HG02759 (cell line): ENCODE measurements around the gene AMBRA1.

Experiments used
- ATAC-seq: cut with Tn5 transposase; IDR thresholded peaks from one replicate; pipeline ENCODE4 v1.9.1; 2021; ENCODE audit warnings: mild to moderate bottlenecking, moderate library complexity; ENCODE audit not compliant: unreplicated experiment

Gene AMBRA1

GRCh38 chr11:46450846-46451477 is 142.9 kb downstream of the AMBRA1 start:
- no peak for ATAC-seq

DNA sequence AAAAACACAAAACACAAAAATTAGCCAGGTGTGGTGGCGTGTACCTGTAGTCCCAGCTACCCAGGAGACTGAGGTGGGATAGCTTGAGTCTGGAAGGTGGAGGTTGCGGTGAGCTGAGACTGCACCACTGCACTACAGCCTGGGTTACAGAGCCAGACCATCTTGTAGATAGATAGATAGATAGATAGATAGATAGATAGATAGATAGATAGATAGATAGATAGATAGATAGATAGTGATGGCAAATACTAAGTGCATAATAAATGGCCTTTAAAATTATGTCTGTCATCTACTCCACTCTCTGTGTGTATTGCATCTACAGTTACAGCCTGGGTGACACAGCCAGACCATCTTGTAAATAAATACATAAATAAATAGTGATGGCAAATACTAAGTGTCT is 146.3 kb downstream of the AMBRA1 start:
- ATAC-seq, result no peak

DNA sequence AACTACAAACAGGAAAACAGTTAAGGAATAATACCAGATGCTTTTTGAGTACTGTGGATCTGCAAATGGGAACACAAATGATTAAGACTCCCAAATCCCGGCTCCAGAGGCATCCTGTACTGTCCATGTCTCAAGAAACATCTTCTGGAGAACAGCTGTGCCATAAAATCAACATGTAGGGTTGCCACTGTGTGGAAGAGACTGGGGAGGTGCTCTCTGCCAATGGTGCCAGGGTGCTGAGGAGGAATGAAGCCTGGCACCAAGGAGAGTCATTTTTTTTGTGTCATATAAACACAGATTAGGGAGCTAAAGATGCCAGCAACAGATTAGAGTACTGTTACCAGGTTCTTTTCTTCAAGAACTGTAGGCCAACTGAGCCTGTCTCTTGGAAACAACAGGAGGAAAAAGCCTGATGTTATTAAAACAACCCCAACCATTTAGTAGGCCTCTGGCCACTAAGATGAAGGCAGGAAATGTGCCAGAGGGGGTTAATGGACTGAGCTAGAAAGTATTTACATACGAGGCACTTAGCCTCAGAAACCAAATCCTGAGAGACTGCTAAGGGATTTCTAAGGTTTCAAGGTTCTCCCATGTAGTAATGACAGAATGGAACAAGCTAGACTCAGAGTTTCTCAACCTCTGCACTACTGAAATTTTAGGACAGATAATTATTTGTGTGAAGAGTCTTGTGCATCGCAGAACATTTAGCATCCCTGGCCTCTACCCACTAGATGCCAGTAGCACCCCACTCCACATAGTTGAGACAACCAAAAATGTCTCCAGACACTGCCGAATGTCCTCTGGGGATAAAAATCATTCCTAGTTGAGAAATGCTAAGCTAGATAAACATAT is 147.7 kb downstream of the AMBRA1 start:
- ATAC-seq, result no peak

GRCh38 chr11:46445192-46445919 is 148.5 kb downstream of the AMBRA1 start:
- ATAC-seq, result no peak

DNA sequence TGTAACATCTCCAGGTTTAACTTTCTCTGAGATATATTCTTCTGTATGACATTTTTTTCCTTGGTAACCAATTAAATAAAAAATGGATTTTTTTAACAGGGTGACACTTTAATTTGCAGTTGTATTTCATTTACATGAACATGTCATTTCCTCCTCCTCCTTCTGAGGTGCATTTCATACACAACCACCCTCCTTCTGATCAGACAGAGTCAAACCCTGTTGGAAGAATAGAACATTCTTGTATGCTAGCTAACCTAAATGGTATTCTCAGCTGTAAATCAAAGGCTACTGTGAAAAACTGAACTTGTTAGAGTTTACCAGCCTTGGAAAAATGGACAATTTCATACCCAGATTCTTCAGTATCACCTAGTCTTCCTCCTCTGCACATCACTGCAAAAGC is 149.5 kb downstream of the AMBRA1 start:
- ATAC-seq, result no peak

DNA sequence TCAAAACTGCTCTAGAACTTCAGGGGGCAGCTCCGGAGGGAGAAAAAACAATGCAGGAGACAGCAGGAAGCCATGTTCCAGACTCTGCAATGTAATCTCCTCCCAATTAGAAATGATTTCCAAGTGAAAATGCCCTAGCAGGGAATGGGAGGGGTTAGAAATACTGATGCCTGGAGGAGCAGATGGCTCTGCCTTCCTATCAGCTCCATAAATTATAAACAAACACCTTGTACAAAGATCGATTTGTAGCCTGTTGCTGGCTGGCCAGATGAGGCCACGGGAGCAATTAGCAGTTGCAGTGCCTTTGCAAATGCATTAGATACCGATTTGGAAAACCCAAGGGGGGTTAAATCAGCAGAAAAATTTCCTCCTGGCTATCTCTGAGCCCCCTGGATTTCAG is 155.6 kb downstream of the AMBRA1 start:
- ATAC-seq, result no peak

DNA sequence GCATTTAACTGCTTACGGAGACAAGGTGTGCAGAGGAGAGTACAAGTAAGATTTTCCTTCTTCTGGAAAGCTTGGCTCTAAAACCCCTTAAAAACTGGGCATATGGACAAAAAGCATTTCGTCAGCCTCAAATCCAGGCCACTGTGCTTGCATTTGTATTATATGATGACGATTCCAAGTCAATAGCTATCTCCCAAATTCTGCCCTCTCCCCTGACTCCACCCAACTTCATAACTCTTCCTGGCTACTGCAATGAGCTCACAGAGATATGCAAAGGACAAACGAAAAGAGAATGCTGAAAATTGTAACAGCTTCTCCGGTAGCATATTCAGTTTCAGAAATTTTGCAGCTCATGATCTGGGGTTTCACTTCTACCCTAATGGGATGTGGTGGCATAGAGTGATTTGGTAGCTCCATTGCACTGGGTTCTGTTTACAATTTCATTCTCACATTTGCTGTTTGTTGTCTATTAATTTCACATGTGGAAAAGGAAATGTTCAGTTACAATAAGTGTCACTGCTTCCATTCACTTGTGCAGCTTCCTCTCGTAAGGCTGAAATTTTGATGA is 156.6 kb downstream of the AMBRA1 start:
- no peak for ATAC-seq

DNA sequence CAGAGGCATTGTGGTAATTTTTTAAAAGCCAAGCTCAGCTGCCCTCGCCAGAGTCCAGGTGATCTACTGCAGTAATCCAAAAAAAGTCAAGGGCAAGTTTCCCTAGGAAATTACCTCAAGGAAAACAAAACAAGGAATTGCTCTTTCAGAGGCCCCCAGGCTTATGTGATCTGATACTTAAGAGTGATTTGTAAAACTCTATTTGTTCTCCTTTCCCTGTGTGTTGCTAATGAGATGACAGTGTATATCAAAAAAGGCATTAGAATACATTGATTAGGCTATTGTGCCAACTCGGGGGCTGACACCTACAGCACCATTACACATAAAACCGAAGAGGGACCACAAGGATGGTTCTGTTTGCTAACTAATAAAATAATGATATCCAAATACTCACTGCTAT is 157.7 kb downstream of the AMBRA1 start:
- no peak for ATAC-seq

- no peak for ATAC-seq
These were observed 158.1 kb downstream of the AMBRA1 start for GRCh38 chr11:46435679-46436078.

DNA sequence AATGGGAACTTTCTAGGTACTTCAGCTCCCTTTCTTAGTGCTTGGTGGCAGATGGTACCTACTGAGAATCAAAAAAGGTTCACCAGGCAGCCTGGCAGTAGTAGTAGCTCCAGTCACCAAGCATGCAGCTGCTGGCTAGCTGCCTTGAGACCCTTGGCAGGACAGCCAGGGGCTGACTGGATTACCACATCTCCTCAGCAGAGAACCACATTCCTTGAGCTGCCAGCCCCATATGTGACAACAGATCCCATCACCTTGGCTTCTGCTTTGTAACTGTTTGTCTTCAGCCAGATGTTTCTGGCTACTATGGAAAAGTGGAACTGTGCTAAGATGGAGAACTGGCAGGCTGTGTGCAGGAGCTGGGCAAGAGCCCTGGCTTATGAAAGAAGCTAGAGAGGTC is 162.6 kb downstream of the AMBRA1 start:
- ATAC-seq, result no peak

GRCh38 chr11:46429717-46430116 is 164.1 kb downstream of the AMBRA1 start:
- no peak for ATAC-seq

- ATAC-seq, result no peak
These were observed 166.5 kb downstream of the AMBRA1 start for GRCh38 chr11:46427364-46427763.

- no peak for ATAC-seq
These were observed 167.4 kb downstream of the AMBRA1 start for GRCh38 chr11:46426233-46426991.

DNA sequence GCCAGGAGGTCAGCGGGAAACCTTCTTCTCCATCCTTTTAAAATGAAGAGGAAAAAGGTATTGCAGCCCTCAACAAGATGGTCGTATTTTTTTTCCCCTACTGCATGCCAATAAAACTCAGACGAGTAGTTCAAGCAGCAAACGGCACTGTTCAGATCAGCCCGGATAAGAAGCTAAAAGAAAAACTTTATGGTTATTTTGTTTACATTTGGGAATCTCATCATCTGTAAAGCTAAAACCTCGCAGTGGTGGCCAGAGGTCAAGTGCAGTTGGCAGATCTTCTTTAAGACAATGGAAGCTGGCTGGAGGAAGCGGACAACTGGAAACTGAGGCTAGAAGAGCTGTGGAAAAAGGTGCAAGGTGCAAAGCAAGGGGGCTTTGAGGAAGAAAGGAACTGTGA is 171.2 kb downstream of the AMBRA1 start:
- ATAC-seq, result no peak

DNA sequence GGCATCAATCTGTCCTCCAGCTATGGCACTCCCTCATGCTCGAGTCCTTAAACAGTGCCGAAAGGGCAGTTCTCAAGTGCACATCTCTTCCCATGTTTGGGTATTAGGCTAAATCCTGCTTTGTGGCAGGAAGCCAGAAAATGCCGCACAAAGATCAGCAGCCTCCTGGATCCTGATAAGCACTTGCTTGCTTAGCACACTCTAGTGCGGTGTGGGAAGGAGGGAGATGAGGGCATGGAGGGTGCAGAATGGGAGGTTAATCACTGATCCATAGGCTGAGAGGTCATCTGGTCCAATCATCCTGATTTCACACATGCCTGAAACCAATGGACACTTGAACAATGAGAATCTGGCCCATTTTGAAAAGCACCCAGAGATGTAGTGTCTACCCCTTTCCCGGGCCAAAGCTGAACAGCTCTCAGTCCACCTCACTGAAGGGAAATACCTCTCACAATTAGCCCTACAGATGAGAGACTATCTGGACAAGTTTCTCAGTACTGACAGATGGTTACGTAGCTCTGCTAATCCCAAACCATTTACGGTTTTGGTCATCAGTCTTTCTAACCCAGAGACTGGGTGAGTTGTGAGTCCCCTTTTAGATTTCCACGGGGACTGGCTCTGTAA is 172.5 kb downstream of the AMBRA1 start:
- ATAC-seq, result no peak

DNA sequence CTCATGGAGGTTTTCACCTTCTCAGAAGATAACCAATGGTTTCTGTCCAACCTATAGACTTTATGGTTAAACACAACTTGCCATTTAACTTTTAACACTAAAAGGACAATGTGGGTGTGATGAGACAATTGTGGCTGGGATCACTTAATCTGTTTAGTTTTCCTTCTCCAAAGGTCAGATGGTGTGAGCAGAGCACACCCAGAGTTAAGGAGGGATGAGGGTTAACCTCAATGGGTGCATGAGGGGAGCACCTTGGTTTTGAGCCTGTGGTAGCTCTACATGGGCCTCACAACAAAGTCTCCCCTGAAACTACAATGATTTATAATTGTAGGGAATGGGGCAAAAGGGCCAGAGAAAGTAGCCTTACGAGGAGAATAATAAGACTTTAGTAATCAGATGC is 173.3 kb downstream of the AMBRA1 start:
- no peak for ATAC-seq

DNA sequence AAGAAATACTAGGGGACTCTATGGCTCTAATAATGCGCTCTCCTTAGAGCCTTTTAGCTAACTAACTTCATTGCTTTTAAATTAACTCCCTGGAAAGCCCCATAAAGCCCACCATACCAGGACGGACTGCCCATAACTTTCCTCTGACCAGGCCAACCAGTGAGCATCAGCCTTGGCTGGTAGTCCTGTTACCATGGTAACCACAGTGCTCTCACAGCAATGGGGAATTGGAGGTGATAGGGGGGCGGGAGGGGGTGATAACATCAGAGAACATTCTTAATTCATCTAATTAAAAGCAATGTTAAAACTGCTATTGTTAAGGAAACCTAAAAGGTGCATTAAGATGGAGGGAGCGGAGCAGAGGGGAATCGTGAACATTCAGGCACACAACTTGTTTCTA is 175.1 kb downstream of the AMBRA1 start:
- ATAC-seq, result no peak

DNA sequence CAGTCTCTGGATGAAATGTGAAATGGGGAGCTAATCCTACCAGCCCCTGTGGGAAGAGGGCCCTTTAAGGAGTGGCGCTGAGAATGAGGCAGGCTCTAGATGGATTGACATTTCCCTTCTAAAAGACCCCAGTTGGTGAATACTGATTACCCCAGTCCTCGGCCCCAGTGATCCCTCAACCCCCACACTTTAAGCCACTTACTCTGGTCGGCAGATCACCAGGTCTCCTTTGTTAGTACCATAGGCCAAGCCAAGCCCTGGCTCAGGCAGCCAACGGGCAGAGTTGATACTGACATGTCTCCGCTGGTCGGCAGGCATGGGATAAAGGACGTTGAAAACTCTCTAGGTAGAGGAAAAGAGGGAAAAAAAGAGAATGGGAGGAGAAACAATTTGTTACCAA is 176.1 kb downstream of the AMBRA1 start:
- no peak for ATAC-seq

DNA sequence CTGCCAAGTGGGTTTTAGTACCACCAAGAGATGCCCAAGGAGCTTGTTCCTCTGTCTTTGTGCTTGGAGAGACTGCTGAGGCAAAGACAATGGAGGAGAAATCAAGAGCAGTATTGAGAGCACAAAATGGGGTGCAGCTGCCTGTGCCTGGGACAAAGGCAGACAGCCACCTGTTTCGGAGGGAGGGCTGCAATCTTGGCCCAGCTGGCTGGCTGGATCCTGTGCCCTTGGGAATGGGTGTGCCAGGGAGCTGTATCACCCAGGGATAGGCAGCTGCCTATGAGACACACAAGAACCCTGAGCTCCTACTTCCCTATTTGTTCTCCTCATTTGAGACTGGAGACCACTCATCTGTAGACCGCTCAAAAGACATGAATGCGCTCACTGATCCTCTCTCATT is 178.9 kb downstream of the AMBRA1 start:
- ATAC-seq, result no peak

DNA sequence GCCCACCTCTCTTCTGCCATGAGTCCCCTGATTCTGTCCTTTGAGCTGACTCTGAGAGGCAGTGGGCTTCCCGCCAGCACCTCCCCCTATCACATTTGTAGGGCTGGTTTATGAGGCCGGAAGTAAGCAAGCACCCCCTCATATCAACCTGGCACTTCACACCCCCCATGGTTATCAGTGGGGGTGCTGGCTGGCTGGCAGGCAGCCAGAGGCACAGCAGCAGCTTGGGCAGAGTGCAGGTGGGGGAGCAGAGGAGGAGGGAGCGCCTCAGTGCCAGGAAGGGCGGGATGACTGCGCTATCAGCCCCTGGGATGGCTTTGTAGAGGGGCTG is 179.4 kb downstream of the AMBRA1 start:
- no peak for ATAC-seq
